HG02884 (cell line): ENCODE measurements around the gene ABCA10.

Source experiments
- ATAC-seq: cut with Tn5 transposase; IDR thresholded peaks from one replicate; pipeline ENCODE4 v1.9.1; 2021; ENCODE audit warnings: mild to moderate bottlenecking, moderate library complexity; ENCODE audit not compliant: unreplicated experiment

The ABCA10 gene

GRCh38 chr17:69103557-69104233 lies 124.9 kb downstream of the ABCA10 start:
- no peak for ATAC-seq

- ATAC-seq: no peak
These were observed 130.0 kb downstream of the ABCA10 start for GRCh38 chr17:69098625-69099024.
